NCI-H2081 treated with DMSO at 0.1 percent for 48 hours (cell line): ENCODE results near the gene COPS7A.

Experiments
- DNase-seq: peaks from one replicate; lab custom pipeline; 2025; lab: John Stamatoyannopoulos, UW

Gene COPS7A

DNA sequence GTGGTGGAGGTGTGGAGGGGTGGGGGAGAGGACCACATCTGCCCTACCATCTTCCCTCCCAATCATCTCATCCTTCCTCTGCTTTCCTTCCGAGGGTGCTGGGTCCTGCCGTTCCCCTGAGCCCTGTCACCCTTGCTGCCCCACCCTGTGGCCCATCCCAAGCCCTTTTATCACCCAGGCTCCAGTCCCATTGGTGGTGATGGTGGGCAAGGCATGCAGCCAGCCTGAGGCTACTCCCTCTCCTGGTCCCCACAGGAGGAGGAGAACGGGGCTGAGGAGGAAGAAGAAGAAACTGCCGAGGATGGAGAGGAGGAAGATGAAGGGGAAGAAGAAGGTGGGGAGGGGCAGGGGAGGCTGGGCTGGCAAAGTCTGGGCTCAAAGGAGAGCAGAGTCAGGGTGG, 45.8 kb downstream of the COPS7A start:
- DNase-seq = no peak

DNA sequence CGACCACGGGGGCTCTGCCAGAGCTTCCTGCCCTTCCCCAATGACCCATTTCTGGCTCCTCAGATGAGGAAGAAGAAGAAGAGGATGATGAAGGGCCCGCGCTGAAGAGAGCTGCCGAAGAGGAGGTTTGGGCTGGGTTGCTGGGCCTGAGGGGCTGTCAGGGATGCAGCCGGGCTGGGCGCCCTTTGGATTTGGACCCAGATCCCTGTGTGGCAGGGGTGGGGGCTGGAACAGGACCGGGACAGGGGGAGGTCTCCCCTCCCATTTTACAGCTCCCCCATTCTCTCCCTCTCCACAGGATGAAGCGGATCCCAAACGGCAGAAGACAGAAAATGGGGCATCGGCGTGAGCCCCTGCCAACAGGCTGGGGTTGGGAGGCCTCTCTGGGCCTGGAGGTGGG, 46.2 kb downstream of the COPS7A start:
- DNase-seq = no peak

DNA sequence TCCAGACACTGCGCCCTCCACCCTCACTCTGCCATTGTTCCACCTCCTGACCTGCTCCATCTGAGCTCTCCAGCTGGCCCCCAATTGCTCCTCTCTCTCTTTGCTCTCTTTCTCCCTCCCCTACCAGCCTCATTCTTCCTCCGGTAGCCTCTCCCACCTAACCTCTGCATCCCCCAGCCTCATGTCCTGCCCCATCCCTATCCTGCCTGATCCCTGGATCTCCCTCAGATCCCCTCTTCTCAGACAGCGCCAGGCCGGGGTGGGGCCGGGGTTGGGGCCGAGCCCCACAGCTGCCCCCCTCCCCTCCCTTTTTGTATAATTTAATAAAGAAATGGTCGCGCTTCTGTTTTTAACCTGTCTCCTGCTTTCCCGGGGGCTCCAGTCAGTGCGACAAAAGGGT, 46.8 kb downstream of the COPS7A start:
- no peak for DNase-seq

DNA sequence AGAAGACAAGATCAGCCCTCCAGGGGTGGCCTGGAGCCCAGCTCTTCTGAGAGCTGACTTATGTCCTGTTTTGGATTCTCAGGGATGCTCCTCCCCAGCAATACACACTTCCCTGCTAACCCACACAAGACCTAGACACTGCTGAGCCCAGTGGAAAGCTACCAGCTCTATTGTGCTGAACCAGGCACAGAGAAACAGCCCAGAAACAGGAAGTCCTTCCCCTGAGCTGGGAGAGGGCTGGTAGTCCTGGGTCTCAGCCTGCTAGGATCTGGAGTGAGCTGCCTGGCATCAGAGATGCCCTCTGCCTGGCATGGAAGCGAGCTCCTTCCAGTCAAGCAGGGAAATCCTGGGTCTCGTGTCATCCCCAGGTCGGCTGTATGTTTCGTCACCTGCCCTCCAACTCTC, 47.2 kb downstream of the COPS7A start:
- DNase-seq = no peak

- DNase-seq = no peak
Measured at GRCh38 chr12:6771509-6772330, 47.9 kb downstream of the COPS7A start.

DNA sequence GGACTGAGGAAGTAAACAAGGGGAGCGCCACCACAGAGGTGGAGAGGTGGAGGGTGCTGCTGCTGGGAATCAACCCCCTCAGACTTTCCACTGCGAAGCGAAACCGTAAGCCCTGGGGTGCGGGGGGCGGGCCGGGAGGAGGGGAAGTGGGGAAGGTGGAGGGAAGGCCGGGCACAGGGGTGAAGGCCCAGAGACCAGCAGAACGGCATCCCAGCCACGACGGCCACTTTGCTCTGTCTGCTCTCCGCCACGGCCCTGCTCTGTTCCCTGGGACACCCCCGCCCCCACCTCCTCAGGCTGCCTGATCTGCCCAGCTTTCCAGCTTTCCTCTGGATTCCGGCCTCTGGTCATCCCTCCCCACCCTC, 48.5 kb downstream of the COPS7A start, which contains the start of gene LAG3:
Gene LAG3 (plus strand): TSS at position 190 of the 365 bp plus-strand sequence. CDS start 333 bp downstream, outside the sequence.
- DNase-seq = no peak

- no peak for DNase-seq
Measured at GRCh38 chr12:6772726-6773589, 49.1 kb downstream of the COPS7A start.

GRCh38 chr12:6773590-6774351, 49.9 kb downstream of the COPS7A start:
- no peak for DNase-seq

- DNase-seq = no peak
Measured at GRCh38 chr12:6774499-6775062, 50.7 kb downstream of the COPS7A start.

- no peak for DNase-seq
Measured at GRCh38 chr12:6775185-6776174, 51.6 kb downstream of the COPS7A start.

- DNase-seq = no peak
Measured at GRCh38 chr12:6777386-6777785, 53.5 kb downstream of the COPS7A start.

DNA sequence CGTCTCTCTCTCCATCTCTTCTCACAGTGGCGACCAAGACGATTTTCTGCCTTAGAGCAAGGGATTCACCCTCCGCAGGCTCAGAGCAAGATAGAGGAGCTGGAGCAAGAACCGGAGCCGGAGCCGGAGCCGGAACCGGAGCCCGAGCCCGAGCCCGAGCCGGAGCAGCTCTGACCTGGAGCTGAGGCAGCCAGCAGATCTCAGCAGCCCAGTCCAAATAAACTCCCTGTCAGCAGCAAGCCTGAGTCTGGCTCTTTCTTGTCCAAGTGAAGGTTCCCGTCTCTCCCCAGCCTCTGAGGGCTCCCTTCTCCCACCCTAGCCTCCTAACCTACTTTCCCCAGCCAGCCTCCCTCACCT, 54.3 kb downstream of the COPS7A start:
- no peak for DNase-seq

- peak; percentile 55 for DNase-seq
Measured at GRCh38 chr12:6778574-6779550, 55.0 kb downstream of the COPS7A start.

GRCh38 chr12:6779708-6780432, 56.0 kb downstream of the COPS7A start:
- no peak for DNase-seq

DNA sequence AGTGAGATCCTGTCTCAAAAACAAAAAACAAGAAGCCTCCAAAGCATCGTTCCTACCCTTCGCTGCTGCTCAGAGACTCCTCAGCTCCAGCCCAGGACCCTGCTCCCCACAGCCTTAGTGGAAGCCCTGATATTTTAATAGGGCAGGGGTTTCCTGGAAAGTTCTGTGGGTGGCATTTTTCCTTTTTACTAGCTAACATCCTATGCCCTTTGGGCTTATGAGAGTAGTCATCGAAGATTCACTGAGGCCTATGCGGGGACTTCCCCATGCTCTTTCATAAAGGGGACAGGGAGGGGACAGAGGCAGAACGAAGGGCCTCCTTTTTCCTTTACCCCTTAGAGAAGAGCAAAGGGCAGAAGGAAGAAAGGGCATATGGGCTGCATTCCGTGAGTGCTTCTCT, 56.7 kb downstream of the COPS7A start:
- DNase-seq = no peak
